K562 (cell line): ENCODE results near the gene RPL28. TPM values are rescaled to one million over a fixed set of nuclear protein-coding genes. Genes with fewer than 3 reads are reported as not detected.

Experiments used
- ETV1 ChIP-seq: fragments of 450-650 bp; conservative IDR thresholded peaks from 2 replicates; pipeline ENCODE4 v1.6.1; 2016; ENCODE audit warnings: missing genetic modification characterization, control low read depth, low read depth, missing compliant biosample characterization
- MAZ ChIP-seq, 2 experiments: fragments of 450-650 bp in 1 of 2; sonication (generic) in 1 of 2; formaldehyde crosslinking; IDR thresholded peaks in 1 of 2; conservative IDR thresholded peaks in 1 of 2; 2 replicates each; pipeline versions ENCODE4 v1.4.0 to v1.5.0; 2020; ENCODE audit warnings: mild to moderate bottlenecking in 1 of 2, missing genetic modification reagents in 1 of 2
- NEUROD1 ChIP-seq: fragments of 150-350 bp; IDR thresholded peaks from 2 replicates; pipeline ENCODE4 v1.6.1; 2014; ENCODE audit warnings: borderline replicate concordance, low read length, low read depth; ENCODE audit not compliant: partially characterized antibody
- PCBP1 ChIP-seq: fragments of 200-400 bp; formaldehyde crosslinking; IDR thresholded peaks from 2 replicates; pipeline ENCODE4 v1.6.1; 2018; ENCODE audit warnings: mild to moderate bottlenecking, low read depth, low read length; ENCODE audit not compliant: poor library complexity, severe bottlenecking
- SREBF2 ChIP-seq: sonication (generic); formaldehyde crosslinking; IDR thresholded peaks from 2 replicates; pipeline ENCODE4 v1.4.0; 2020; ENCODE audit warnings: mild to moderate bottlenecking, missing genetic modification reagents
- STAT5B ChIP-seq: fragments of 250-450 bp; sonication (Bioruptor Pico); IDR thresholded peaks from 2 replicates; pipeline ENCODE4 v1.8.0; 2021; ENCODE audit warnings: mild to moderate bottlenecking, inconsistent platforms
- TAL1 ChIP-seq: fragments of 450-650 bp; IDR thresholded peaks from 2 replicates; pipeline ENCODE4 v1.6.1; 2016; ENCODE audit warnings: mild to moderate bottlenecking
- ZBTB1 ChIP-seq: sonication (generic); formaldehyde crosslinking; IDR thresholded peaks from 2 replicates; pipeline ENCODE4 v1.8.1; 2023; ENCODE audit warnings: missing genetic modification reagents, low read depth, mild to moderate bottlenecking, borderline replicate concordance
- ZBTB7A ChIP-seq: IDR thresholded peaks from 2 replicates; pipeline ENCODE4 v1.6.1; 2011; ENCODE audit warnings: low read depth, mild to moderate bottlenecking, low read length, moderate library complexity, borderline replicate concordance; ENCODE audit not compliant: control insufficient read depth
- ZNF212 ChIP-seq: fragments of 450-650 bp; formaldehyde crosslinking; IDR thresholded peaks from 2 replicates; pipeline ENCODE4 v1.4.0; 2020; ENCODE audit warnings: mild to moderate bottlenecking
- ZNF239 ChIP-seq: fragments of 250-450 bp; sonication (Bioruptor Pico); IDR thresholded peaks from 2 replicates; pipeline ENCODE4 v1.4.0; 2020; ENCODE audit warnings: mild to moderate bottlenecking
- ZNF707 ChIP-seq: fragments of 250-450 bp; sonication (Bioruptor Pico); conservative IDR thresholded peaks from 2 replicates; pipeline ENCODE4 v1.8.0; 2022; ENCODE audit warnings: inconsistent platforms, mild to moderate bottlenecking, moderate library complexity
- ZSCAN29 ChIP-seq: fragments of 450-650 bp; IDR thresholded peaks from 2 replicates; pipeline ENCODE4 v1.6.1; 2017
- polyA plus RNA-seq, 8 experiments: library from polyadenylated mRNA; depleted of rRNA in 4 of 8; stranded (reverse) in 5 of 8; unstranded in 3 of 8; fragments of >200 nt; fragmentation: Nextera tagmentation in 2 of 8; fragmentation: Illumina TruSeq in 1 of 8; extraction: Ambion mirVana in 2 of 8; extraction: Trizol in 1 of 8; gene quantifications; 2 replicates each; pipeline versions ENCODE4 v1.2.1 to v1.2.3, GENCODE V29; 2011 to 2014; ENCODE audit warnings: inconsistent platforms in 1 of 8, missing spikeins in 1 of 8
- total RNA-seq, 7 experiments: library from RNA; depleted of rRNA in 6 of 7; stranded (reverse); fragments of >200 nt in 6 of 7; fragmentation: Illumina TruSeq in 2 of 7; extraction: Trizol in 2 of 7; gene quantifications; 2 replicates each; pipeline versions ENCODE4 v1.2.1 to v1.2.3, GENCODE V29; 2011 to 2021; ENCODE audit warnings: low replicate concordance in 1 of 7
- TF ChIP-seq, protein P1 (sequence below), 2 experiments: fragments of 450-650 bp; IDR thresholded peaks; 2 replicates each; pipeline ENCODE4 v1.6.1; 2016; ENCODE audit warnings: mild to moderate bottlenecking in 2 of 2, borderline replicate concordance in 1 of 2, low read depth in 1 of 2, moderate library complexity in 1 of 2
- TF ChIP-seq, protein P2 (sequence below): fragments of 450-650 bp; IDR thresholded peaks from 2 replicates; pipeline ENCODE4 v1.6.1; 2016; ENCODE audit warnings: low read depth, mild to moderate bottlenecking, moderate library complexity
- TF ChIP-seq, protein P3 (sequence below): sonication (generic); formaldehyde crosslinking; IDR thresholded peaks from 2 replicates; pipeline ENCODE4 v1.8.1; 2023; ENCODE audit warnings: mild to moderate bottlenecking, missing genetic modification reagents

Gene RPL28
- total and polyA plus RNA-seq, 9 of the 15 experiments (the other 6 are each of a cell fraction or from before 2014, with no cell fraction given), result 124 to 3,106 (median 622) TPM

DNA sequence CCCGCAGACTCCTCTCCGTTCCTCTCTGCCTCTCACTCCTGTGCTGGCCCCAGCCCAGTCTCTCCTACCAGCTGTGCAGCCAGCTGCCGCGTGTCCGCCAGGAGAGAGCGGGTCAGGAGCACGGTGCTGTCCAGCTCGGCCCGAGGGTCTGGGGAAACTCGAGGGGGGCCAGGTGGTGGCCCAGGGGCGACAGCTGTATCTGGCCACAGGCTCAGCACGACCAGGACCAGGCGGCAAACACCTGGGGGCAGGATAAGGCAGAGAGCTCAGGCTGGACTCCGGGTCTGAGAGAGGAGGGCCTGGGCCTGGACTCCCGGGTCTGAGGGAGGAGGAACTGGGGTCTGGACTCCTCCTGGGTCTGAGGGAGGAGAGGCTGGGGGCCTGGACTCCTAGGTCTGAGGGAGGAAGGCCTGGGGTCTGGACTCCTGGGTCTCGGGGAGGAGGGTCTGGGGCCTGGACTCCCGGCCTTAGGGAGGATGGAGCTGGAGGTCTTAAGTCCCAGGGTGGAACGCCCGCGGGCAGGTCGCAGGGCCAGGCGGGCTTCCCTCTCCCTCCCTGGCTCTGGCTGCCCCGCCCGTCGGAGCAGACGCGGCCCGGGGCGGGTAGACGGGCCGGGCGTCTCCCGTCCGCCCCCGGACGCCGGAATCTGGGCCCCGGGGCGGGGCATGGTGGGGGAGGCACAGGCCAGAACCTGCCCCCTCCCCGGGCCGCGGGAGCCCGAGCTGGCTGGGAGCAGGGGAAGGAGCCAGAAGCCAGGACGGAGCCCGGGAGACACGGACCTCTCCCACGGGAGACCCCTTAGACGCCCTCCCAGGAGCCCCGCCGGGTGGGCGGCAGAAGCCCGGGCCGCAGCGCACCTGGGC is 16.8 kb upstream of the RPL28 start (continued):
- TF ChIP-seq SREBF2, result no peak
- no peak for TF ChIP-seq ZBTB1 (CRISPR knock-in tag)
- TF ChIP-seq TAL1, result no peak
- no peak for TF ChIP-seq ZSCAN29
- TF ChIP-seq ZNF239 (CRISPR knock-in tag), result no peak
- TF ChIP-seq ZNF707 (CRISPR knock-in tag), result no peak
- TF ChIP-seq MAZ (CRISPR knock-in tag; conservative IDR thresholded peaks at IDR 0.05 in 1 of 2, IDR thresholded peaks at IDR 0.05 in 1 of 2), result peak; percentile 28 to 66; a peak in 3 of 4 replicates
- TF ChIP-seq NEUROD1, result peak; percentile 29
- TF ChIP-seq, protein P1, sequence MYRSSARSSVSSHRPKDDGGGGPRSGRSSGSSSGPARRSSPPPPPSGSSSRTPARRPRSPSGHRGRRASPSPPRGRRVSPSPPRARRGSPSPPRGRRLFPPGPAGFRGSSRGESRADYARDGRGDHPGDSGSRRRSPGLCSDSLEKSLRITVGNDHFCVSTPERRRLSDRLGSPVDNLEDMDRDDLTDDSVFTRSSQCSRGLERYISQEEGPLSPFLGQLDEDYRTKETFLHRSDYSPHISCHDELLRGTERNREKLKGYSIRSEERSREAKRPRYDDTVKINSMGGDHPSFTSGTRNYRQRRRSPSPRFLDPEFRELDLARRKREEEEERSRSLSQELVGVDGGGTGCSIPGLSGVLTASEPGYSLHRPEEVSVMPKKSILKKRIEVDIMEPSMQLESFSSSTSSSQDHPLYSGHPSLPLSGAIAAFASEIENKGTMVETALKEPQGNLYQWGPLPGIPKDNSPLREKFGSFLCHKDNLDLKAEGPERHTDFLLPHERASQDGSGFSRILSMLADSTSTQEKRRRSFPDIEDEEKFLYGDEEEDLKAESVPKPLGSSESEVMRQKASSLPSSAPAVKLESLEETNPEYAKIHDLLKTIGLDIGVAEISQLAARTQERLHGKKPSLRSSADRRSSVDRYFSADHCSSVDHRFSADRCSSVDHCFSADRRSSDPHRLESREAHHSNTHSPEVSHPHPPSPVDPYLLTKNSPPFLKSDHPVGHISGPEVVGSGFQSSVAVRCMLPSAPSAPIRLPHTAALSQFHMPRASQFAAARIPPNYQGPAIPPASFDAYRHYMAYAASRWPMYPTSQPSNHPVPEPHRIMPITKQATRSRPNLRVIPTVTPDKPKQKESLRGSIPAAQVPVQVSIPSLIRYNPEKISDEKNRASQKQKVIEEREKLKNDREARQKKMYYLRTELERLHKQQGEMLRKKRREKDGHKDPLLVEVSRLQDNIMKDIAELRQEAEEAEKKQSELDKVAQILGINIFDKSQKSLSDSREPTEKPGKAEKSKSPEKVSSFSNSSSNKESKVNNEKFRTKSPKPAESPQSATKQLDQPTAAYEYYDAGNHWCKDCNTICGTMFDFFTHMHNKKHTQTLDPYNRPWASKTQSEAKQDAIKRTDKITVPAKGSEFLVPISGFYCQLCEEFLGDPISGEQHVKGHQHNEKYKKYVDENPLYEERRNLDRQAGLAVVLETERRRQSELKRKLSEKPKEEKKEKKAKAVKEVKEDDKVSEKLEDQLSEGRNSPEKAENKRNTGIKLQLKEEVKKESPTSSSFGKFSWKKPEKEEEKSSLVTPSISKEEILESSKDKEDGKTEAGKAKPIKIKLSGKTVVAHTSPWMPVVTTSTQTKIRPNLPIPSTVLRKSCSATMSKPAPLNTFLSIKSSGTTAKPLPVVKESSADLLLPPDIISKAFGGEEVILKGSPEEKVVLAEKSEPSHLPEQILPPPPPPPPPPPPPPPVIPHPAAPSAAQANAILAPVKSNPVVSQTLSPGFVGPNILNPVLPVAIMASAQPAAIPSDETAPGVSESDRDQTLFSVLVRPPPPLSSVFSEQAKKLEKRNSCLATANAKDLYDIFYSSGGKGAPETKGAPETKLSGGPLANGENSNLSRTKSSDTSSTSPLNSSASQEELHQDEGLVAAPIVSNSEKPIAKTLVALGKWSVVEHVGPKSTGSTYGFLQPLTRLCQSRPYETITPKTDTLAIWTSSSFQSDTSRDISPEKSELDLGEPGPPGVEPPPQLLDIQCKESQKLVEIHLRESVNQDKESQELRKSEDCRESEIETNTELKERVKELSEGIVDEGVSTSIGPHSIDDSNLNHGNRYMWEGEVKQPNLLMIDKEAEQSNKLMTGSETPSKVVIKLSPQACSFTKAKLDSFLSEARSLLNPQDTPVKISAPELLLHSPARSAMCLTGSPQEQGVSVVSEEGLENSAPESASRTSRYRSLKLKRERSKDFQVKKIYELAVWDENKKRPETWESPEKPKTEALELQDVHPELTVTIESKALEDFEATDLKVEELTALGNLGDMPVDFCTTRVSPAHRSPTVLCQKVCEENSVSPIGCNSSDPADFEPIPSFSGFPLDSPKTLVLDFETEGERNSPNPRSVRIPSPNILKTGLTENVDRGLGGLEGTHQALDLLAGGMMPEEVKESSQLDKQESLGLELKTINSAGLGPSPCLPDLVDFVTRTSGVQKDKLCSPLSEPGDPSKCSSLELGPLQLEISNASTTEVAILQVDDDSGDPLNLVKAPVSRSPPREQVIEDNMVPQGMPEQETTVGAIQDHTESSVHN (IDR thresholded peaks at IDR 0.05; ENCODE audit: borderline replicate concordance in 1 of 2, low read depth in 1 of 2), result no peak
- TF ChIP-seq ETV1 (tag), result 0 out of 2 replicates have a peak, but pooled peaks have one; percentile 9
- TF ChIP-seq ZNF212 (CRISPR knock-in tag), result no peak
- no peak for TF ChIP-seq PCBP1
- peak; percentile 74 for TF ChIP-seq ZBTB7A
- TF ChIP-seq, protein P2, sequence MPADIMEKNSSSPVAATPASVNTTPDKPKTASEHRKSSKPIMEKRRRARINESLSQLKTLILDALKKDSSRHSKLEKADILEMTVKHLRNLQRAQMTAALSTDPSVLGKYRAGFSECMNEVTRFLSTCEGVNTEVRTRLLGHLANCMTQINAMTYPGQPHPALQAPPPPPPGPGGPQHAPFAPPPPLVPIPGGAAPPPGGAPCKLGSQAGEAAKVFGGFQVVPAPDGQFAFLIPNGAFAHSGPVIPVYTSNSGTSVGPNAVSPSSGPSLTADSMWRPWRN, result no peak
- TF ChIP-seq, protein P3, sequence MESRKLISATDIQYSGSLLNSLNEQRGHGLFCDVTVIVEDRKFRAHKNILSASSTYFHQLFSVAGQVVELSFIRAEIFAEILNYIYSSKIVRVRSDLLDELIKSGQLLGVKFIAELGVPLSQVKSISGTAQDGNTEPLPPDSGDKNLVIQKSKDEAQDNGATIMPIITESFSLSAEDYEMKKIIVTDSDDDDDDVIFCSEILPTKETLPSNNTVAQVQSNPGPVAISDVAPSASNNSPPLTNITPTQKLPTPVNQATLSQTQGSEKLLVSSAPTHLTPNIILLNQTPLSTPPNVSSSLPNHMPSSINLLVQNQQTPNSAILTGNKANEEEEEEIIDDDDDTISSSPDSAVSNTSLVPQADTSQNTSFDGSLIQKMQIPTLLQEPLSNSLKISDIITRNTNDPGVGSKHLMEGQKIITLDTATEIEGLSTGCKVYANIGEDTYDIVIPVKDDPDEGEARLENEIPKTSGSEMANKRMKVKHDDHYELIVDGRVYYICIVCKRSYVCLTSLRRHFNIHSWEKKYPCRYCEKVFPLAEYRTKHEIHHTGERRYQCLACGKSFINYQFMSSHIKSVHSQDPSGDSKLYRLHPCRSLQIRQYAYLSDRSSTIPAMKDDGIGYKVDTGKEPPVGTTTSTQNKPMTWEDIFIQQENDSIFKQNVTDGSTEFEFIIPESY (CRISPR knock-in tag), result peak; percentile 94
- no peak for TF ChIP-seq STAT5B (CRISPR knock-in tag)
